PFSK-1 (cell line): Measurements from ENCODE around the gene TNNT3.

Experiments used
- FOXP2 ChIP-seq: optimal IDR thresholded peaks from 2 replicates; pipeline ENCODE3; 2011; ENCODE audit warnings: borderline replicate concordance, control low read depth, inconsistent platforms; ENCODE audit not compliant: insufficient read depth; ENCODE audit errors: extremely low read length, extremely low read depth
- POLR2AphosphoS5 ChIP-seq: IDR thresholded peaks from 2 replicates; pipeline ENCODE4 v1.6.1; 2012; ENCODE audit warnings: low read depth, mild to moderate bottlenecking, control low read depth, low read length, moderate library complexity
- REST ChIP-seq, 2 experiments: IDR thresholded peaks; 2 replicates each; pipeline versions ENCODE4 v1.6.1 to v1.8.0; 2011 to 2012; ENCODE audit warnings: low read depth in 2 of 2, low read length in 2 of 2, control low read depth in 1 of 2, inconsistent platforms in 1 of 2, mild to moderate bottlenecking in 1 of 2, moderate library complexity in 1 of 2; ENCODE audit not compliant: insufficient read depth in 1 of 2
- SIN3A ChIP-seq: IDR thresholded peaks from 2 replicates; pipeline ENCODE4 v1.6.1; 2012; ENCODE audit warnings: mild to moderate bottlenecking, low read length, moderate library complexity, borderline replicate concordance; ENCODE audit not compliant: insufficient read depth
- TAF1 ChIP-seq: IDR thresholded peaks from 2 replicates; pipeline ENCODE4 v1.6.1; 2012; ENCODE audit warnings: low read length, control low read depth, borderline replicate concordance; ENCODE audit not compliant: insufficient read depth

- TF ChIP-seq POLR2AphosphoS5 (no peak), REST (IDR thresholded peaks at IDR 0.05; ENCODE audit: insufficient read depth in 1 of 2, low read depth in 2 of 2, low read length in 2 of 2) (no peak), SIN3A (no peak), TAF1 (no peak), FOXP2 (no peak)
Observed at GRCh38 chr11:1929621-1930461, 10.3 kb downstream of the TNNT3 start.
